Nucleus accumbens (tissue), 56 donors: ENCODE measurements around the gene KCNIP3.
"Not testable (repeated sequence)": the region's sequence is repeated elsewhere in the genome, so short reads cannot be mapped to it uniquely, and the experiment has no call there.

Source experiments
- DNase-seq, 56 donors: peaks; one replicate each; lab custom pipeline; 2025; lab: John Stamatoyannopoulos, UW

The KCNIP3 gene

DNA sequence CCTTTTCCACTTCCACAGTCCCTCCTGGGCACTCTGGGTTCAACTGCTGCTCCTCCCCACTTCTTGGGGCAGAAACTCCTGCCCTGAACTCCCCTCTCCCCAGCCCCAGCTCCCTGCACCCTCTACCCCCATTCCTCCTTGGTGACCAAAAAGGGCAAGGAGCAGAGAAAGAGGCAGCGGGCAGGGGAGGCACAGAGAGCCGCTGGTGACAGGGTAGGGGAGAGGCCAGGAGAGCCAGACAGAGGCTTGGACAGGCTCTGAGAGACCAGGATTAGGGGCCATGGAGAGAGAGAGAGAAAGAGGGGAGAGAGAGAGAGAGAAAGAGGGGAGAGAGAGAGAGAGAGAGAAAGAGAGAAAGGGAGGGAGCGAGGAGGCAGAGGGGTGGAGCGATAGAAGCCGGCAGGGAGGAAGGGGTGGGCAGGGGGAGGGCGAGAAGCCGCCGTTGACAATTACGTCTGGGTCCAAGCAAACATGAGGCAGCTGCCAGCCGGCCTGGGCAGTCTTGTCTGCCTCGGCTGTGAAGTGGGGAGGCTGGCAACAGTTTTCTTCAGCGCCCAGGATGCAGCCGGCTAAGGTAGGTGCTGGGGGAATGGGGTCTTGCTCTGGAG is at the start of gene KCNIP3:
KCNIP3 (plus strand) TSS at position 468 of the 608 bp plus-strand sequence; CDS start at position 560, 92 bp downstream.
- DNase-seq, result peak in 48 of 56 donors; percentile 24 to 83 (median 53)

DNA sequence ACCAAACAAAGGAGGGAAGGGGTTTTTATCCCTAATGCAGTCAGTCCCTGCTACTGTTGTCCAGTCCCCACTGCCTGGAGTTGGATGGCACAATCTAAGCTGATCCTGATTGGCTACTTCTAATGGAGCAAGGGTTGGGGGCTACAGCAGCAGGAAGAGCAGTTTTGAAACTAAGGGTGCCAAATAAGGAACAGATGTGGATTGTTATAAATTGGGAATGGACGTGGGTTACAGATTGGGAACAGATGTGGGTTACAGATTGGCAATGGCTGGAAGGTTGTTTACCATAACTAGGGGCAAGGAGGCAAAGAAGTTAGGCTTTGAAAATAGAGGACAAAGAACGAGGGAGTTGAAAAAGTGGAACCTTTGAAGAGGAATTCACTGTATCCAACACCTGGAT is 38.9 kb upstream of the KCNIP3 start:
- no peak for DNase-seq

DNA sequence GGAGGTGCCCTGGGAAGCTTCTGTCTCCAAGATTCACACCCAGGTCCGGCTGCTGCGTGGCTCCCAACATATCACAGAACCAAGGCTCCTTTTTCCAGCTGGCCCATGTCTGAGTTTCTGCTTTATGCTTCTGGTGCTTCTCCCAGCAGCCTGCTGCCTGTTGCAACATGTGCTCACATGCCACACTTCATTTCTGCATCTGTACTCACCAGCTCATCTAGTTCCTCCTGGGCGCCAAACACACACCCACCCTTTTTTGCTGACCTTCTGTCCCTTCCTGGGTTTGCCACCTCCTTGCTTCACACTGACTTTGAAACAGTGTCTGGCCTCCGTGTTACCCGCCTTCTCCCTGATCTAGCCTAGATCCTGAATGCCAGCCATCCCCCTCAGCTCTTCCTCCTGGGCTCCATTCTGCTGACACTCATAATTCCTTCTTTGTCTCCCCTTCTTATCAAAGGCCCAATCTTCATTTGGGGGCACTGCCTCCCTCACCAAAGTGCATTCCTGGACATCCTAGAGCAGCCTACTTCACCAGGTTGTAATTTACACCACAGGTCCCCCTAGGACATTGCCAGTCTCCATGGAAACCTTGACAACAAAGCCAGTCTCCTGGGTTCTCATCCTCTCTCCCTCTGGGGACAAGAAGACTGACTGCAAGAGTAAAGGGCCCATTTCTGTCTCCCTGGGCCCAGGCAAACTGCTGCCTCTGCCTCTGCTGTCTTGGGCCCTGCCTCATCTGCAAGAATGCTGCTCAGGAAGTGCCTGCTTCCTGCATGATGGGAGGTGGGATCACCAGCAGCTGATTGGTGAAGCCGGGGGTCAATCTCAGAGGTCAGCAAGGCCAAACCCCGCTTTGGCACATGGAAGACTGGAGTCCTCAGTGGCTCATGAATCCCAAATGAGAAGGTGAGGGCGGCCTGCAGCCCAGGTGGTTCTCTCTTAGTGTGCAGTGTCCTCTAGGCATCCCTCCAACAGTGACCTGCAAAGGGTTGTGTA is 36.8 kb upstream of the KCNIP3 start:
- no peak for DNase-seq

- no peak for DNase-seq
Measured at GRCh38 chr2:95261602-95262001, 35.5 kb upstream of the KCNIP3 start.

DNA sequence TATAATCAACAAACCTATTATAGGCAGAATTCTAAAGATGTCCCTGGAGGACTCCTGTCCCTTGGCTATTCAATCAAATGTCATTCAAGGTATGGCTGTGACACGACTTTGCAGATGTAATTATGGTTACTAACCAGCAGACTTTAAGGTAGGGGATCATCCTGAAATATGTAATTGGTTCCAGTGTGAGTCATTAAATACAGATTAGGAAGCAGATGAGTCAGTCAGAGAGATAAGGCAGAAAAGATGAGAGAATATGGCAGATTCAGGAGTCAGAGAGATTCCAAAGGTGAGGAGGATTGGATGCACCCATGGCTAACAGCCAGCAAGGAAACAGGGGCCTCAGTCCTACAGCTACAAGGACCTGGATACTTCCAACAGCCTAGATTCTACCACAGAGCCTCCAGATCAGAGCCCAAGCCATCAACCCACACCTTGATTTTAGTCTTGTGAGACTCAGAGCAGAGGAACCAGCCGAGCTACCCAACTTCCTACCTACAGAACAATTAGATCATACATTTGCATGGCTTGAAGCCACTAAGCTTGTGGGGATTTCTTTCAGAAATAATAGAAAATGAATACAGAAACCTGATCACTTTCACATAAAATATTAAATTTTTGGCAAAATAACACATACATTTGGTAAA is 34.1 kb upstream of the KCNIP3 start:
- no peak for DNase-seq

DNA sequence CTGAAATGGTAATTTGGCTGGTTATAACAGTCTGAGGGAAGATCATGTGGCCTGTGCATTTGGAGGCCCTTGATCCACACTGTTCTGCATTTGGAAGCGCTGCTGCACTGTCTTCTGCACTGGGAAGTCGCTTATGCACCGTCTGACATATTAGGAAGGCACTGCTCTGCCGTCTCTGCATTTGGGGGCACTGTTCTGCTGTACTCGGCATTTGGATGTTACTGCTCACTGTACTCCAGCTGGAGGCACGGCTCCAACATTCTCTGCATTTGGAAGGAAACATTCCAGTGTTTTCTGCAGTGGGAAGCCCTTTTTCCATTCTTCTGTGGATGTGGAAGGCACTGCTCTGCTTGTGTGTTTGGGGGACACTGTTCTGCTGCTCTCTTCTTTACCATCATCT is 32.5 kb upstream of the KCNIP3 start:
- DNase-seq, result peak in 43 of 56 donors; percentile 6 to 72 (median 39)

DNA sequence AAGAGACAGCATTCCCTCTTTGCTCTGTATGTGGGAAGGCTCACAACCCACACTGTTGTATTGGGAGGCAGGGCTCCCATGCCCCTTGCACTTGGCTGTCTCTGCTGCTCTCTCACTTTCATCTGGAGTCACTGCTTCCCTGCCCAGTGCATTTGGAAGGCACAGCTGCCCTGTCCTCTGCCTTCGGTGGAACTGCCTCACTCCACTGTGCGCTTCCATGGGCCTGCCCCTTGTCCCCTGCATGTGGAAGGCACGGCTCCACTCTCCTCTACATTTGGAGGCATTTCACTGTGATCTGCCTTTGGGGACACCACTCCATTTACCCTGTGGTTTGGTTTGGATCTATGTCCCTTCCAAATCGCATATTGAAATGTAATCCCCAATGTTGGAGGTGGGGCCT is 32.0 kb upstream of the KCNIP3 start:
- no peak for DNase-seq

DNA sequence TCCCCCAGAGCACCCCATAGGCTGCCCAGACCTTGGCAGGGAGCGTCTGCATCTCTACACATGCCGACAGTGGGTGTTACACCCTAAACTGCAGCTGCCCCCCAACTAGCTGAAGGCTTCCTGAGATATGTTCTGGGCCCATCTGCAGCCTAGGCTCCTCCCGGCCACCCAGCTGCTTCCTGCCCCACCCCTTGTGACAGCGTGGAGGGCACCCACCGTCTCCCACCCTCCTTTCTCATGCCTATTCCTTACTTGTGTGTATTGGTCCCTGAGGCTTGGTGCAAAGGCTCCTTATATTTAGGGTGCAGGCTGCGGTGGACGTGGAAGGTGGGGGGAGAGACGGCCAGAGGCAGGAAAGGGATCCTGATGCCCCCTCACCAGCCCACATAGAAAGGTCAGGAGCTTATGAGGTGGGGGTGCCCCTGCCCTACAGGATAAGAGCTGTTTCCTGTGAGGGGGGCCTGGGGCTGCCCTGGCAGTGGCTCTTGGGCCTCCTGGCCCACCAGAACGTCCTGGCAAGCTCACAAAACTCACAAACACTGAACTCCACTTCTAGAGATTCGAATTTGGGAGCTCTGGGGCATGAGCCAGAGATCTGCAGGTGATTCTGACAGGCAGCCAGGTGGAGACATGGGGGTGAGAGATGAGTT is 30.2 kb upstream of the KCNIP3 start:
- DNase-seq, result no peak

DNA sequence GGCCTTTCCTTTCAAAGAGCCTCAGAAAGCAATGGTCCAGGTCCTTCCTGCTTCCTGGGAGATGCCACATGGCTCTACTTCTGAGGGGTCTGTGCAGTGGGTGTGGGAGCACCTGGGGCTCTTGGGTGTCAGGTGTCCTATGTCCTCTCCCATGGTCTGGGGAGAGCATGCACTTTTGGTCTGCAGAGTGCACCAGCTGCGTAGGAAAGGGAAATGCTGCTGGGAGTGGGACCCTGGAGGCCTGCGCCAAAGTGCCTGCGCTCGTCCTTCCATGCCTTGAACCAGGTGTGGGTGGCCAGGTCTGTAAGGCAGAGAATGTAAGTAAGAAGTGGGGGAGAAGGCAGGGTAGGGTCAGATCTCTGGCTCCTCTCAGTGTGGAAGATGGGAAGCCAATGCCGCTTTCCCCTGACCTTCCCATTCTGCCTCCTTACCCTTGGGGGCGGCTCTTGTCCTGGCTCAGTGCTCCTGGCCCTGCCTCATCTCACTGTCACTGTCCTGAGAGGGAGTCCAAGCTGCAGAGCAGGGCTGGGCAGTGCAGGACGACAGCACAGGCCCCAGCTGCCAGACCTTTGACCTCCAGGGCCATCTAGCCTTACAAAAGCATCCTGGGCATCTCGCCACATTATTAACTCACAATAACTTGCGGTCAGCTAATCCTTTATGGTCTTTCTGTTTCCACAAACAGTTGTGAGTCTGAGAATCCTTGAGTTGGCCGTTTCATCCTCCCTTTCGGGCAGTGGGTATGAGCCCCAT is 29.5 kb upstream of the KCNIP3 start:
- DNase-seq, result no peak

GRCh38 chr2:95268211-95269035 is 28.7 kb upstream of the KCNIP3 start:
- DNase-seq, result no peak

DNA sequence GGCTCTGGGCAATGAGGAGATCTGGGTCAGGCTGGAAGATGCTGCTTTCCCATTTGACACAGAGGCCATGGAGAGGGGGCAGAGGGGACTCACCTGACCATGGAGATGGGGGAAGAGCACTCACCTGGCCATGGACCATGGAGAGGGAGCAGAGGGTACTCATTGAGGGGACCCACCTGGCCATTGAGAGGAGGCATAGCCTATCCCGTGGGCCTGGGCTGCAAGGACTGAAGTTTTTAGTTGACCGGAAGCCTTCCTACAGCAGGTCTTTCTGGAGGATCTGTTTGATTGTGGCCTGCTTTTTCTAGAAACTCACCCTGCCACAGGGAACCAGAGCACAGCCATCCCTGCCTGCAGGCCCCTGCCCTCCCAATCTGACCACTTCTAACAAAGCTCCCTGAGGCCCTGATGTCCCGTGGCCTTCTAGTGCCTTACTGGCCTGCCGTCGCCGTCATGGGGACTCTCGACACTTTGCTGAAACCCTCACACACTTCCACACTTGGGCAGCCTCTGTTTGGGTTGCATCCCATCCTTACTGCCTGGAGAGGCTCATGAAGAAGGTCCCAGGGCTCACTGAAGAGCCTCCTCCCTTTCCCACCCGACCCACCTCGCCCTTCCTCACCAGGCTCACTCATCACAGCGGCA is 28.0 kb upstream of the KCNIP3 start:
- no peak for DNase-seq

DNA sequence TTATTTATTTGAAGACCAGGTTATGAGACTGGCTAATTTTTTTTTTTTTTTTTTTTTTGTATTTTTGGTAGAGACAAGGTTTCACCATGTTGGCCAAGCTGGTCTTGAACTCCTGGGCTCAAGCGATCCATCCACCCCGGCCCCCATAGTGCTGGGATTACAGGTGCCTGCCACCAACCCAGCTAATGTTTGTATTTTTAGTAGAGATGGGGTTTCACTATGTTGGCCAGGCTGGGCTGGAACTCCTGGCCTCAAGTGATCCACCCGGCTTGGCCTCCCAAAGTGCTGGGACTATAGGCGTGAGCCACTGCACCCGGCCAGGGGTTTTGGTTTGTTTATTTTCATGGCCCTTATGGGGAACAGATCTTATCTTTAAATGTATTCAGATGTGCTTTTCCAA is 27.4 kb upstream of the KCNIP3 start:
- not testable (repeated sequence) for DNase-seq

DNA sequence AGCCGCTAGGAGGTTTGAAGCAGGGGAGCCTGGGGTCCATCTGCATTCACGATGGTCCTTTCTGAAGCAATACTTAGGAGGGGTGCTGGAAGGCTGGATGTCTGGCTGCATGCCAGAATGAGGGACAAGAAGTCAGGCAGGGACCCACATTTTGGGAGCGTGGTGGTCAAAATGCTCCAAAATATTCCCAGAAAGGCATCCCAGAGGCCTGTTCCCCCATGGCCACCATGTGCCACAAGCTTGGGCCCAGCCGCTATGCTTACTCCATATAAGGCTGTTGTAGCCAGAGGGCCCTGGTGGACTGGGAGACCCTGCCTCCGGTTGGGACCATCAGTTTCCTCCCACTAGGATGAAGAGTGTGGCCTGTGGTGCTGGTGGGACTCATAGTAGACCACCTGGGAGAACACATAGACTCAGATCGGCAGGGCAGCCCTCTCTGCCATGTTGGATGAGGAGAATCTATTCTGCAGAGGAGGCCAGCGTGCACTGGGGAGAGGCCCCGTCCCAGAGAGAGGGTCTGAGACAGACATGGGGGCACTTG is 26.5 kb upstream of the KCNIP3 start:
- DNase-seq, result no peak

- no peak for DNase-seq
Measured at GRCh38 chr2:95271381-95271971, 25.7 kb upstream of the KCNIP3 start.

DNA sequence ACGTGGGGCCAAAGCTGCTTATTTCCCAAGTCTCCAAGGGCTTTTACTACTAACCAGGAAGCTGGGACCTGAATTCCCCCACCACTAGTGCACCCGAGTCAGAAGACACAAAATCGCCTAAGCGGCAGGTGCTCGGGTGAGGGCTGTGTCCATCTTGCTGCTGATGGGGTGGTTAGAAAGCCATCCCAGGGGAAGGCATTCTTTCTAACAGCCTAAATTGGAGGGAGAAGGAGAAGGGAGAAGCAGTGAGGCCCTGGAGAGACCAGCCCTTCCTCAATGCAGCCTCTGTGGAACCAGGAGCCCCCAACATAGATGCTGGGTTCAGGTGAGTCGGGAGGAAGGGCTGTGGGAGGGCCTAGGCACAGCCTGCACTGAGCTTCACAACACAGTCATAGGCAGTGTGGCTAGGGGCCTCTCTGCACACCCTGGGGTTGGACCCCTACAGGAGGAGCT is 24.8 kb upstream of the KCNIP3 start:
- no peak for DNase-seq

DNA sequence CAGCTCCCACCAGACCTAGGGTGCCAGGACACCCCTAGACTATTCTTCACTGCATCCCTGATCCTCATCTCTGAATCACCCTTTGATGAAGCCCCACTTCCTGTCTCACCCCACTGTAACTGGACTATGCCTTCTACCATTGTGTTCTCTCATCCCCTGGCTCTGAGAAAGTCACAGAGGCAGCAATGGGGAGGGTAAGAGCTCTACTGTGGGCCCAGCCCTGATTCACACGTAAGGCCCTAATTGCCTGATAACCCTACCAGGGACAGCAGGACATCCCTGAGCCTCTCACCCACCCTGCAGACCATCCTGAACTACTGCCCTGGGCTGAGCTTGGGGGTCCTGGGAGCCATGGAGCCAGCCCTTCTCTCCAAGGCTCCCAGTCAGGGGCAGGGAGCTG is 24.4 kb upstream of the KCNIP3 start:
- DNase-seq, result no peak

GRCh38 chr2:95273566-95274290 is 23.4 kb upstream of the KCNIP3 start:
- DNase-seq, result no peak
